ENCODE measurements around the gene MEOX2.

MEOX2 gene

DNA sequence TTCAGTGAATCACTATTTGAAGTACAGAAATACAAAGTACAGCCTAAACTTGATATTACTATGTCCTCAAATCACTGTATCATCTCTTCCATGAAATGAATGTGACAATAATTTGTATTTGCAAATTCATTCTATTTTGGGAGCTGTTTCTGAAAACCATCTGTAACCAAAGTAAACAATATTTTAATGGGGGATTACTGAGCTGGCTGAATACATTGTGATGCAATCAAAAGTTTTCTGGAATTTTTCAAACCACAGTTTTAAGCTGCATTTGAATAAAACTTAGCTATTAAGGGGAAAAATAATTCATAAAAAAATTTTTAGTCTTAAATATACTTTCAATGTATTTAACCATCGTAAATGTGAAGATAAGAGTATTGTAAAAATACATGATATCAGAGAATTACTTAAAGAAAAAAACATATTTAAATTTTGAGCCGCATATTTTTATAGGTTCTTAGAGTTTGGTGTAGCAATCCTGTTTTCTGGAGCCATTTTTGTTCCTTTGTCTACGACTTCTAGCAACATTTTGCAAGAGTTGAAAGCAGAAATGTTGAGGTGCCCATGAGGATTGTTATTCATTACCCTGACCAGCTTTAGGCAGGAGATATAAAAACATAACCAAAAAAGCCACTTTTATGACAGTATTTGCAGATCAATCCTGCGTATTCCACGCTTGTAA is 78.8 kb downstream of the MEOX2 start:
- DNase-seq, result no peak

- DNase-seq, result no peak
Measured at GRCh38 chr7:15606561-15606960, 79.9 kb downstream of the MEOX2 start.

GRCh38 chr7:15604166-15604565 is 82.3 kb downstream of the MEOX2 start:
- no peak for DNase-seq

- no peak for DNase-seq
Measured at GRCh38 chr7:15603124-15603523, 83.4 kb downstream of the MEOX2 start.

DNA sequence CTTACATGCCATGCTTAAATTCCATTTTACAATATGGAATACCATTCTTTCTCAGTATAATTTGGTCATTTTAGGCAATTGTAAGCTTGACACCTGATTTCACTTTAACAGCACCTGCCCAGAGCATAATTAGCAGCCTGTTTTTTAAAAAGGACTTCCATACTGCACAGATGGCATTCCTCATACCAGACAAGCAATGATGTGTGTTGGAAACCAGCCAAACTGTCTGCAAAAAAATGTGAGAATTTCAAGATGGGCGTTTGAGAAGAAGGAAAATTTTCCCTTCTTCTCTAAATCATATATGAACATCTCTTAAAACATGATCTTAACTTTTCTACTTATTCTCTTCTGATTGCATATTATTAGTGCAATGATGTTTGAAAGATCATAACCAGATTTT is 84.2 kb downstream of the MEOX2 start:
- DNase-seq, result peak; percentile 31

GRCh38 chr7:15601175-15601574 is 85.3 kb downstream of the MEOX2 start:
- no peak for DNase-seq

DNA sequence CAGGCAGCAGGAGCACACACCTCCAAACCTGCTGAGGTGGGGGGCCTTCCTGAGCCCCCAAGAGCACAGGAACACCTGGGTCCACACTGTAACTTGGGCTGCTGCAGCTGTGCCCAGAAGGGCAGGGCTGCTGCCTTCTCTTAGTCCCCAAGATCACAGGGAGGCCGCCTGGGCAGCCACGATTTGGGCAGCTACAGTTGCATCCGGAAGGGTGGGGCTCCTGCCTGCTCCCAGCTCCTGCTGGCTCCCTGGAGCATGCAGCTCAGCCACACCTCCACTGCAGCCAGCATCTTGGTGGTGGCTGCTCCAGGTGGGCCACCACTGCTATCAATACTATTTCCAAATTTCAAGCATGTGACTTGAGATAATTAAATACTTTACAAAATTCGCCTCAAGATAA is 86.2 kb downstream of the MEOX2 start:
- no peak for DNase-seq

DNA sequence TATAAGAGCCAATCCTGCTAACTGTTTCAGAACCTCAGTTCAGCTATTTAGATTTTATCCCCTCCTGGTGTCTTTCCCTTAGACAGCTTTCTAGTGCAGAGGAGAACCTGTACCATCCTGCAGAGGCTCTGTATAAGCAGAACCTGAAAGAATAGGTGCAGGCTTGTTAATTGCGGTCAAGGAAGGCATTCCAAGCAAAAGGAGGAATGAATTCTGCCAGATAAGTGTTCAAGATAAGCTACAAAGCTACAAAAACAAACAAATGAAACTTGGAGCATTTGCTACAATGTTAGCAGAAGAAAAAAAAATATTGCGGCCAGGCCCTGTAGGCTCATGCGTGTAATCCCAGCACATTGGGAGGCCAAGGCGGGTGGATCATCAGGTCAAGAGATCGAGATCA is 92.0 kb downstream of the MEOX2 start:
- no peak for DNase-seq

GRCh38 chr7:15593382-15593781 is 93.1 kb downstream of the MEOX2 start:
- no peak for DNase-seq

DNA sequence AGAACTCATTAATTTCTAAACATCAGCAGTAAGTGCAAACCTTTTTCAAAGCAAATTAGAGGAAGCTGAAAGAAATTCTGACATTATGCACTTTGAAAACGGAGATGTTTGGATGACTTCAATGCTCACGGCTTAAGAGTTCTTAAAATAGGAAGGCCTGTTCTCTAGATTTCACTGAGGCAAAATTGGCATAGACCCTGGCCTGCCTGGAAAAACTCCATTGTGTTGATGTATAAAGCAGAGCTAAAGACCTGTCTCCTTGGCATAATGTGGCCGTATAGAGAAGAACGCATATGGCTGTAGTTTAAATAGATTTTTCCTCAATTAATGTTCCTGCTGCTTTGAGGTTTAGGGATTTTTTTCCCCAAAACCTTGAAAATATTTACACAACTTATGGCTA is 100.2 kb downstream of the MEOX2 start:
- no peak for DNase-seq

DNA sequence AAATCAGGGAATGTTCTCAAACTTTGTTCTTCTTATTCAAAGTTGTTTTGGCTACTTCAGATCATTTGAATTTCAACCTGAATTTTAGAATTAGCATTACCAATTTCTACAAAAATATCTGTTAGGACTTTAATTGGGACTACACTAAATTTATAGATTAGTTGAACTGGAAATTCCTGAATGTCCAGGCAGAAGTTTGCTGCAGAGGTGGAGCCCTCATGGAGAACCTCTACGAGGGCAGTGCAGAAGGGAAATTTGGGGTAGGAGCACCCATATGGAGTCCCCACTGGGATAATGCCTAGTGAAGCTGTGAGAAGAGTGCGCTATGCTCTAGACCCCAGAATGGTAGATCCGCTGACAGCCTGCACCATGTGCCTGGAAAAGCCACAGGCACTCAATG is 101.9 kb downstream of the MEOX2 start:
- no peak for DNase-seq

DNA sequence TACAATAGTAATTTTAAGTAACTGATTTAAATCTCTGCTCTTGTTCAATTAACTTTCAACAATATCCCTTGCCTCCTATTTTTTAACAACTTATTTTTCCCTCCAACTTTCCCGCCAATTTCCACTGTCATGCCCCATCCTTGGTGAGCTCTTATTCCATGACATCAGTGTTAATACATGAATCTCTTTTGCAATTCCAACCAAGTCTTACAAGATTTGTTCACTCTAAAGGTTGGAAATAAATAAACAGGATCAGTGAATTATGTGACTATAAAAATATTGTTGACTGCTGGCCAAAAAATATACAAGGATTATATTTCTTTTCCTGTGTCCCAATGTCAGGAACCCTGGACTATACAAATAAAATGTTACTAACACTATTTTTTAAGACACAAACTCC is 103.7 kb downstream of the MEOX2 start:
- DNase-seq, result no peak

- DNase-seq, result peak; percentile 60
Measured at GRCh38 chr7:15581352-15581951, 105.0 kb downstream of the MEOX2 start.

DNA sequence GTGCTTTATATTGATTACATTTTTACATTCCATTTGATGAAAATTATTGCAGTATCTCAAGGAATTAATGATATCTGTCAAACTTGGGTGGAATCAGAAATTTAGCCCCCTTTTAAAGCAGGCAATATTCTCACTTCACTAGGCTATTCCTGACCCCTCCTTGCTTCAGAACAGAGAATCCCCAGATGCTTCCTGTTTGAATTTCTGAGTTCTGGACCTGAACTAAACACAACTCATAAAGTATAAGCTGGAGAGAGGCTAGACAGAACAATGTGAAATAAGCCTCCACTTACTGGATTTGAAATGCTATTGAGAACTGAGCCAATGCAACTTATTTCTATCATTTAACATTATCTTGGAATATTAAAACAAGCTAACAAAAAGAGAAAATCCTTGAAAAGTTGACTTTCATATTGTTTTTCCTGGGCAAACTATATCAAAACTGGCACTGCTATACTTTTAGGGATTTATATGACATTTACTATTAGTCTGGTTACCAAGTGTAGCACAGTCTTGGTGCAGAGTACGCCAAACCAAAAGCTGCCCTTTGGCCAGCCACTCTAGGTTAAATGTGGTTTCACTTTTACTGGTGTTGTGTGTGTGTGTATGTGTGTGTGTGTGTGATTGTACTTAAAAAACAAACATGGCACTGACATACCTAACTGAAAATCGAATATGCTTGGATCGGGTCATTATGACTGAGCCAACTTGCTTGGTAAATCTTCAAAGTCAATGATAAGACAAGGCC is 105.7 kb downstream of the MEOX2 start:
- DNase-seq, result no peak

DNA sequence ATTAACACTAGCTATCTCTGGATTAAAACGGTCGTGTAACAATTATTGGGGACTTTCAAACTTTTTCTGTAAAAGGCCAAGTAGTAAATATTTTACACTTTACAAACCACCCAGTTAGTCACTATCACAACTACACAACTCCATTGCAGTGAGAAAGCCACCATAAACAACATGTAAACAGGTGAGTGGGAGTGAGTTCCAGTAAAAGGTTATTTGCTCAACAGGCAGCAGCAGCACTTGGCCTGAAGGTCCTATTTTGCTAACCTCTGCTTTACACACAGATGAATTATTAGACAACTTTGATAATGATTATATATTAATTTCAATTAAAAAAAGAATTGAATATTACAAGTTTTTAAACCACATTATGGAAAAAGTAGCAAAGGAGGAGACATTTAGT is 108.9 kb downstream of the MEOX2 start:
- DNase-seq, result no peak

GRCh38 chr7:15571301-15571878 is 115.1 kb downstream of the MEOX2 start:
- DNase-seq, result no peak

DNA sequence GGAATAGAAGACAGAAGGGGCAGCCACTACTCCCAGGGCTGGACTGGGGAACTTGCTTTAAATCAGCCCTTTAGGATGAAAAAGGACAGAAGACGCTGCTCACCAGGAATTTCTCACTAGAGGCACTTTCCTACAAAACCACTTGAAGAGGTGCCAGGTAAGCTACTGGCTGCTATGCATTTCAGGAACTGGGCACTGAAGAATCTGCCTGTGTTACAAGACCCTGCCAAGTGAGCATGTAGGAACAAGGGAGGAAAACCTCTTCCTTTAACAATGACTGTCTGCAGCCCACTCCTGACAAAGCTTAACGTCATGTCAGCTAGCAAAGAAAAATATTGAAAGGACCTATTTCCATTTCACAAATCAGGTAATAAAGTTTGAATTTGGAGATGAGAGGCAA is 118.8 kb downstream of the MEOX2 start:
- no peak for DNase-seq

GRCh38 chr7:15567036-15567435 is 119.4 kb downstream of the MEOX2 start:
- no peak for DNase-seq

DNA sequence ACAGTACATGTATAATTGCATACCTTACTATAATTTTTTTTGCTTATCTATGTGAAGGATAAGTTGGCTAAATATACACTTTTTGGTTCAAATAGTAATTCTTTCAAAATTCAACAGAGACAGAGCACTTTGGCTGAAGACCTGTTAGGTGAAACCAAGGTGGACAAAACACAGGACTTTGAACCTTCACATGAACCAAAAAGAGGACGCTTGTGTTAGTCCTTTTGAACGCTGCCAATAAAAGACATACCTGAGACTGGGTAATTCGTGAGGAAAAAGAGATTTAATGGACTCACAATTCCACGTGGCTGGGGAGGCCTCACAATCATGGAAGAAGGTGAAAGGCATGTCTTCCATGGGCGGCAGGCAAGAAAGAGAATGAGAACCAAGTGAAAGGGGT is 120.0 kb downstream of the MEOX2 start:
- DNase-seq, result no peak

DNA sequence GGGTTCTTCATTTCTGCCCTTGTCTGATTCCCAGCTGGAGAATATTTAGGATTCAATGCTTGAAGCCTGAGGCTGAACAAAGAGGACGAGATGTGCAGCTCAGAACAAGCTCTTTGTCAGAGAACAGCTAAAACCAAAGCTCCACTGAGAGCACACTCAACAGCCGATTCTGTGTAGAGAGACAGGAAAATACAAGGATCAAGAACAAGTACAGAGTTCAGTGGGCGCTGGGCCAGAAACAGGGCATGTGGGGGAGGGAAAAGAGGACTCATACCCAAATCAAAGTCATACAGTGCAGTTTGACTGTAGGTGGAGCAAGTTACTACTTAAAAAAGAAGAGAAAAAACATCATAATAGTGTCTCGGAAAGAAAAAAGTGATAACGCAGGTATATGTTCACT is 124.6 kb downstream of the MEOX2 start, which contains the start of gene AGMO:
AGMO (minus strand) TSS at position 181 of the 400 bp plus-strand sequence.
- no peak for DNase-seq
